Glutamatergic neuron (in vitro differentiated cells): ENCODE results near the gene SLC6A1. TPM values are rescaled to one million over a fixed set of nuclear protein-coding genes. Genes with fewer than 3 reads are reported as not detected.

Experiments used
- DNase-seq: peaks from one replicate; pipeline ENCODE4 v3.0.0; 2022
- H3K27ac Mint-ChIP-seq: one replicate; pipeline ENCODE4 v1.8.0; 2020; ENCODE audit warnings: mild to moderate bottlenecking, mixed read lengths, inconsistent platforms; ENCODE audit not compliant: unreplicated experiment
- H3K27me3 Mint-ChIP-seq: one replicate; pipeline ENCODE4 v1.8.0; 2020; ENCODE audit warnings: mild to moderate bottlenecking, moderate library complexity, mixed read lengths, inconsistent platforms; ENCODE audit not compliant: unreplicated experiment
- H3K36me3 Mint-ChIP-seq: one replicate; pipeline ENCODE4 v1.8.0; 2020; ENCODE audit warnings: mild to moderate bottlenecking, mixed read lengths, inconsistent platforms; ENCODE audit not compliant: unreplicated experiment
- H3K4me1 Mint-ChIP-seq: one replicate; pipeline ENCODE4 v1.8.0; 2020; ENCODE audit warnings: mild to moderate bottlenecking, low read depth, mixed read lengths, inconsistent platforms; ENCODE audit not compliant: unreplicated experiment
- H3K4me3 Mint-ChIP-seq: one replicate; pipeline ENCODE4 v1.8.0; 2020; ENCODE audit warnings: mild to moderate bottlenecking, mixed read lengths, inconsistent platforms; ENCODE audit not compliant: unreplicated experiment
- H3K9me3 Mint-ChIP-seq: one replicate; pipeline ENCODE4 v1.8.0; 2020; ENCODE audit warnings: mild to moderate bottlenecking, moderate library complexity, mixed read lengths, inconsistent platforms; ENCODE audit not compliant: unreplicated experiment
- total RNA-seq: library from RNA; stranded (reverse); fragmentation: NEBNext Ultra II Directional; extraction: Animal tissue kit (Norgen Biotek cat#: 25700); gene quantifications from one replicate; pipeline ENCODE4 v1.2.1, GENCODE V29; 2021; ENCODE audit not compliant: unreplicated experiment
- TF ChIP-seq, protein P1 (sequence below): fragments of 200-600 bp; sonication (generic); IDR thresholded peaks from one replicate; pipeline ENCODE4 v1.5.0; 2021; ENCODE audit not compliant: partially characterized antibody, unreplicated experiment

Gene SLC6A1
- total RNA-seq, 1 donor from 2014 or later, result 0.15 TPM

DNA sequence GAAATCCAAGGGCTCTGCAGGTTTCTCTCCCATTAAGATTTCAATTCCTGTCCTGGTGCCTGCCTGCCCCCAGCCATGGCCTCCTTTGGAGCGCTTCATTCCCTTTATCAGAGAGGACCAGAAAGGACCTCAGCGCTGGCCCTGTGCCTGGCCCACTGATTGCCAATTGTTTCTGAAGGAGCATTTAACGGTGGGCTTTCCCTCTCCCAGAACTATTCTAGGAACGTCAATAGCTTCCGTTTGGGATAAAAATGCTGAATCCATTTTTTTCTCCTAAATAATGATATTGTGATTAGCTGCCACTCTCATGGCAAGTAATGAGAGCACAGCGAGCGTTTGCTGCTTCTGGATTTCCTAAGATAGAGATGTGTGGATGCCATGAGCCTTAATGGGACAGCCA lies 12.2 kb upstream of the SLC6A1 start:
- Mint-ChIP-seq H3K36me3 (no peaks in the 10 kb centered on the region), H3K27me3 (peaks cover 2% of the 10 kb centered on the region), H3K4me3 (no peak overlapping the region), H3K4me1 (peaks cover 6% of the 10 kb centered on the region), H3K9me3 (no peaks in the 10 kb centered on the region), H3K27ac (no peak overlapping the region)
- TF ChIP-seq, protein P1, sequence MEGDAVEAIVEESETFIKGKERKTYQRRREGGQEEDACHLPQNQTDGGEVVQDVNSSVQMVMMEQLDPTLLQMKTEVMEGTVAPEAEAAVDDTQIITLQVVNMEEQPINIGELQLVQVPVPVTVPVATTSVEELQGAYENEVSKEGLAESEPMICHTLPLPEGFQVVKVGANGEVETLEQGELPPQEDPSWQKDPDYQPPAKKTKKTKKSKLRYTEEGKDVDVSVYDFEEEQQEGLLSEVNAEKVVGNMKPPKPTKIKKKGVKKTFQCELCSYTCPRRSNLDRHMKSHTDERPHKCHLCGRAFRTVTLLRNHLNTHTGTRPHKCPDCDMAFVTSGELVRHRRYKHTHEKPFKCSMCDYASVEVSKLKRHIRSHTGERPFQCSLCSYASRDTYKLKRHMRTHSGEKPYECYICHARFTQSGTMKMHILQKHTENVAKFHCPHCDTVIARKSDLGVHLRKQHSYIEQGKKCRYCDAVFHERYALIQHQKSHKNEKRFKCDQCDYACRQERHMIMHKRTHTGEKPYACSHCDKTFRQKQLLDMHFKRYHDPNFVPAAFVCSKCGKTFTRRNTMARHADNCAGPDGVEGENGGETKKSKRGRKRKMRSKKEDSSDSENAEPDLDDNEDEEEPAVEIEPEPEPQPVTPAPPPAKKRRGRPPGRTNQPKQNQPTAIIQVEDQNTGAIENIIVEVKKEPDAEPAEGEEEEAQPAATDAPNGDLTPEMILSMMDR, result no peak
- no peak for DNase-seq

DNA sequence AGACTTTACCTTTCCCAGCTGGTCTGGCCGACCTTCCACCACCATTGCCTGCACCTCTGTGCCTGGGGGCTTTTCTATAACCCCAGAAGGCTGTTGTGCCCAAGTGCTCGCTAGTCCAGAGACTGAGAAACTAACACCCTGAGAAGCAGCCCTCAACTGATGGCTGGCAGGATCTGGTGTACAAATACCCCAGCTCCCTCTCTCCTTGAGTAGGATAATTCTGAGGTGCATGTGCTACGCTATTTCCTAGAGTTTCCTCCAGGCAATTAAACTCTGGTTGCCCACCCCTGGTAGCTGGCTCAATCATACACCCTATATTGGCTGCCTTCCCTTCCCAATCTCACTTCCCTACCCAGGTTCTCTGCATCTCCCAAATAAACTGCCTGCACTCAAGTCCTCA lies 11.5 kb upstream of the SLC6A1 start:
- TF ChIP-seq, protein P1, result no peak
- H3K36me3 Mint-ChIP-seq, result no peaks in the 10 kb centered on the region
- no peak overlapping the region for H3K27ac Mint-ChIP-seq
- peaks cover 6% of the 10 kb centered on the region for H3K4me1 Mint-ChIP-seq
- no peak for DNase-seq
- H3K9me3 Mint-ChIP-seq, result no peaks in the 10 kb centered on the region
- H3K27me3 Mint-ChIP-seq, result peaks cover 2% of the 10 kb centered on the region
- no peak overlapping the region for H3K4me3 Mint-ChIP-seq

DNA sequence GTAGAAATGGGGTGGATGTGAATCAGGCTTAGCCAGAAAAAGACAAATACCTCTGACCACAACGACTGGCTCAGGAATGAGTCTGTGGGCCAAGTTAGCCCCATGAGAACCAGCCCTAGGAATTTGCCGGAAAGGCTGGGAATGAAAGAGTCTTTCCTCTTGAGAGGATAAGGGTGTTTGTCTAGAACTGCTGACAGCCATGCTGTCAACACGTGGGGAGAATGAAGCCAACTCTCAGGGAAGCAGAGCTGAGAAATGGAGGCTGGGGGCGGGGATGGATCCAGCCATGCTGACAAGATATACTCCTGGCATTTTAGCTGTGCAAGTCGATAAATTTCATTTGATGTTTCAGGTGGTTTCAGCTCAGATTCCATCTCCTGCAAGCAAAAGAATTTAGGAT lies 10.6 kb upstream of the SLC6A1 start:
- Mint-ChIP-seq H3K4me3 (no peak overlapping the region), H3K36me3 (no peaks in the 10 kb centered on the region), H3K27me3 (peaks cover 2% of the 10 kb centered on the region), H3K27ac (no peak overlapping the region), H3K4me1 (peaks cover 6% of the 10 kb centered on the region), H3K9me3 (no peaks in the 10 kb centered on the region)
- TF ChIP-seq, protein P1, result no peak
- DNase-seq, result no peak

DNA sequence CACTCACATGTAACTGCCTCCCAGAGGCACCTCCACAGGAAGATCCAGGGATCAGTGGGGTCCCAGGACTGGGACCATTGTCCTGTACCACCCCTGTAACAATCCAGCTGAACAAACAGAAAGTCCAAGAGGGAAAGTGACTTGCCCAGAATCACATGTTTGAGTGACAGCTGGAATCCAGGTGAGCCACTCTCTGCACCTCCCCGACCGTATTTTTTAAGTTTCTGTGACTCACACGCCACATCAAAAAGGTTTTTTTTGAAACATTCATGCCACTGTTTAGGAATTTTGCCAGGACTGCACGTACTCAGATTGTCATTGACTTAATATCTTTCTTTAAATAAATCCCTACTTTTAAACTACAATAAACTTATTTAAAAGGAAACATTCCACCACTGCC lies 9.8 kb upstream of the SLC6A1 start:
- peaks cover 1% of the 10 kb centered on the region for H3K9me3 Mint-ChIP-seq
- peaks cover 2% of the 10 kb centered on the region for H3K27me3 Mint-ChIP-seq
- no peak overlapping the region for H3K27ac Mint-ChIP-seq
- no peaks in the 10 kb centered on the region for H3K36me3 Mint-ChIP-seq
- TF ChIP-seq, protein P1, result no peak
- no peak for DNase-seq
- H3K4me3 Mint-ChIP-seq, result no peak overlapping the region
- peaks cover 4% of the 10 kb centered on the region for H3K4me1 Mint-ChIP-seq

DNA sequence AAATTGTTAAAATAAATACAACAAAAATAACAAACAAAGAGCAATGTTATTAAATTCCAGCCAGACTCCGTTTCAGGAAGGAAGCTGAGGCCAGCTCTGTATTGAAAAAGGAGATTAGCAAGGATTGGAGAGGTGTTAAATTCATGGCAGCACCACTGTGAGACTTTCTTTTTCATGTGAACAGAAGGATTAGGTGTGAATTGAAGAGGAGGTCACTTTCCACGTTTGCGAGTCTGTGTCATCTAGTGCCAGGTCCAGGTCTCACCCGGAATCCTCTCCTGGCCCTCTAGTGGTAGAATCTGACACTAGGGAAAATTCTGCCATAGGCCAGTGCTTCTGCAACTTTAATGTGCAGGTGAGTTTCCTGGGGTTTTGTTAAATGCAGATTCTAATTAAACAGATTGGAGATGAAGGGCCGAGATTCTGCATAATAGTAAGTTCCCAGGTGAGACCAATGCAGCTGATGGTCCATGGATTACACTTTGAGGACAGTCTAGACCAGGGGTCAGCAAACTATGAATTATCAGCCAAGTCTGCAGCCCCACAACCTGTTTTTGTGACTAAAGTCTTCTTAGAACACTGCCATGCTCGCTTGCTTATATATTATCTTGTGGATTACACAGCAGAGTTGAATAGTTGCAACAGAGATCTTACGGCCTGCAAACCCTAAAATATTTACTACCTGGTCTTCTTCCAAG lies 9.2 kb upstream of the SLC6A1 start:
- TF ChIP-seq, protein P1, result peak; percentile 88
- Mint-ChIP-seq H3K4me3 (no peak overlapping the region), H3K27ac (no peak overlapping the region), H3K27me3 (peaks cover 3% of the 10 kb centered on the region), H3K4me1 (peaks cover 4% of the 10 kb centered on the region), H3K36me3 (no peaks in the 10 kb centered on the region), H3K9me3 (peaks cover 1% of the 10 kb centered on the region)
- no peak for DNase-seq
